Type B pancreatic cell (in vitro differentiated cells): ENCODE results near the gene SEPTIN6. TPM values are rescaled to one million over a fixed set of nuclear protein-coding genes. Genes with fewer than 3 reads are reported as not detected.
"Not testable (repeated sequence)": the region's sequence is repeated elsewhere in the genome, so short reads cannot be mapped to it uniquely, and the experiment has no call there.

Source experiments
- DNase-seq: peaks from one replicate; pipeline ENCODE4 v3.0.0; 2021; ENCODE audit warnings: mixed read lengths; ENCODE audit not compliant: unreplicated experiment; ENCODE audit errors: extremely low spot score
- H3K27ac Mint-ChIP-seq: 2 replicates; pipeline ENCODE4 v1.8.0; 2021; ENCODE audit warnings: mild to moderate bottlenecking, mixed read lengths
- H3K27me3 Mint-ChIP-seq: 2 replicates; pipeline ENCODE4 v1.8.0; 2021; ENCODE audit warnings: mixed read lengths
- H3K36me3 Mint-ChIP-seq: 2 replicates; pipeline ENCODE4 v1.8.0; 2021; ENCODE audit warnings: mixed read lengths
- H3K4me1 Mint-ChIP-seq: one replicate; pipeline ENCODE4 v1.8.0; 2021; ENCODE audit warnings: mixed read lengths; ENCODE audit not compliant: unreplicated experiment
- H3K4me3 Mint-ChIP-seq: 2 replicates; pipeline ENCODE4 v1.8.0; 2021; ENCODE audit warnings: mild to moderate bottlenecking, mixed read lengths
- H3K9me3 Mint-ChIP-seq: 2 replicates; pipeline ENCODE4 v1.8.0; 2021; ENCODE audit warnings: mixed read lengths
- total RNA-seq: library from RNA; stranded (reverse); gene quantifications from 2 replicates; pipeline ENCODE4 v1.2.1, GENCODE V29; 2021; ENCODE audit warnings: low replicate concordance
- TF ChIP-seq, protein P1 (sequence below): fragments of 200-600 bp; sonication (generic); conservative IDR thresholded peaks from 2 replicates; pipeline ENCODE4 v1.5.0; 2021; ENCODE audit warnings: antibody characterized with exemption, mild to moderate bottlenecking

SEPTIN6 gene
- total RNA-seq, 1 donor from 2014 or later: 70.2 TPM

DNA sequence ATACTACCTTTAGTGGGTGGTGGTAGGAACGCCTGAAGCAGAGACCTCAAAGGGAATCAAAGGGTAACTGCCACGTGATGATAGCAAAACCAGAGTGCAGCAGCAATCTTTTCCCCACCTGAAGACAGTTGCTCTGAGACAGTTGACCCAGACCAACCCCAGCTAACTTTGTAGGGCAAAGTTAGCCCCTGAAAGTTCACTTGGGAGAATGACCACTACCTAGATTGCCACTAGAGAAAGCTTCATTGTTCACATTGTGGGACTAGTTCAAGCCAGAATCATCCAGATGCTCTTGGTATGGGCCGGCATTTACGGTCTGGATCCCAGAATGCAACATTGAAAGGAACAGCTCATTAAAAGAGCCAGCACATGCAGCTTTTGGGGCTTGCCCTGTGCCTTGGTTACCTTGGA lies 4.1 kb downstream of the SEPTIN6 start:
- Mint-ChIP-seq H3K36me3 (no peaks in the 10 kb centered on the region), H3K4me3 (no peak overlapping the region), H3K27me3 (no peaks in the 10 kb centered on the region), H3K27ac (no peak overlapping the region), H3K4me1 (peaks cover 23% of the 10 kb centered on the region), H3K9me3 (no peaks in the 10 kb centered on the region)
- no peak for DNase-seq
- TF ChIP-seq, protein P1, sequence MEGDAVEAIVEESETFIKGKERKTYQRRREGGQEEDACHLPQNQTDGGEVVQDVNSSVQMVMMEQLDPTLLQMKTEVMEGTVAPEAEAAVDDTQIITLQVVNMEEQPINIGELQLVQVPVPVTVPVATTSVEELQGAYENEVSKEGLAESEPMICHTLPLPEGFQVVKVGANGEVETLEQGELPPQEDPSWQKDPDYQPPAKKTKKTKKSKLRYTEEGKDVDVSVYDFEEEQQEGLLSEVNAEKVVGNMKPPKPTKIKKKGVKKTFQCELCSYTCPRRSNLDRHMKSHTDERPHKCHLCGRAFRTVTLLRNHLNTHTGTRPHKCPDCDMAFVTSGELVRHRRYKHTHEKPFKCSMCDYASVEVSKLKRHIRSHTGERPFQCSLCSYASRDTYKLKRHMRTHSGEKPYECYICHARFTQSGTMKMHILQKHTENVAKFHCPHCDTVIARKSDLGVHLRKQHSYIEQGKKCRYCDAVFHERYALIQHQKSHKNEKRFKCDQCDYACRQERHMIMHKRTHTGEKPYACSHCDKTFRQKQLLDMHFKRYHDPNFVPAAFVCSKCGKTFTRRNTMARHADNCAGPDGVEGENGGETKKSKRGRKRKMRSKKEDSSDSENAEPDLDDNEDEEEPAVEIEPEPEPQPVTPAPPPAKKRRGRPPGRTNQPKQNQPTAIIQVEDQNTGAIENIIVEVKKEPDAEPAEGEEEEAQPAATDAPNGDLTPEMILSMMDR: no peak

DNA sequence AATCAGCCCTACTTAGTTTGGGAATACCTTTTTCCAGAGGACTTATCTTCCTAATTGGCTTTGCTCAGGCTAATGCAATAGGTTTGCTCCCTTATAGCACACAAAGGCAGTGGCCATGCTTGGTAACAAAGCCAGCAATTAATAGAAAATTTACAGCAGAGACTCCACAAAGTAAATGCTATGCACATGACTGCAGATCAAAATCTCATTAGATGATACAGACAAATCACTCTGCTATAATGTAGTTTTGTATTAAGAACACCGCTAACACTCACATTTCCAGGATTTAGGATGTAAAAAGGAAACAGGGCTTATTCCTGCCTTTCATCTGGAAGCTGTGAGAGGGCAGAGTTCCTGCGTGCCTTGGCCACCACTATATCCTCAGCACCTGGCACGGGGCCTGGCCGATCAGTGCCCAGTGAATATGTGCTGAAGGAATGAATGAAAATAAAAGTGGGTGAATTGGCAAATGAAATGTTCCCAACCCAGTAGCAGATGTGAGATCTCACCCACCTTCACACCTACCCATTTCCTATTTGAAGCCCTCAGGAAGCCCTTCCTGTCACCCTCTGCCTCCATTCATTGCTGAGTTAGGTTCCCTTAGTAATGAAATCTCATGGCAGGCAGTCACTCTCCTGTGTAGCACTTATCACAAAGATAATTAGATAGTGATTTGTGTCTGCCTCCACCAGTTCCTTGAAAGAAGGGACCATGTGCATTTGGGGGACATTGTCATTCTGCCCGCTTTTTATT lies 5.1 kb downstream of the SEPTIN6 start:
- no peak overlapping the region for H3K4me3 Mint-ChIP-seq
- no peaks in the 10 kb centered on the region for H3K27me3 Mint-ChIP-seq
- H3K4me1 Mint-ChIP-seq: peaks cover 23% of the 10 kb centered on the region
- no peaks in the 10 kb centered on the region for H3K9me3 Mint-ChIP-seq
- no peaks in the 10 kb centered on the region for H3K36me3 Mint-ChIP-seq
- no peak for DNase-seq
- no peak overlapping the region for H3K27ac Mint-ChIP-seq
- TF ChIP-seq, protein P1: no peak

DNA sequence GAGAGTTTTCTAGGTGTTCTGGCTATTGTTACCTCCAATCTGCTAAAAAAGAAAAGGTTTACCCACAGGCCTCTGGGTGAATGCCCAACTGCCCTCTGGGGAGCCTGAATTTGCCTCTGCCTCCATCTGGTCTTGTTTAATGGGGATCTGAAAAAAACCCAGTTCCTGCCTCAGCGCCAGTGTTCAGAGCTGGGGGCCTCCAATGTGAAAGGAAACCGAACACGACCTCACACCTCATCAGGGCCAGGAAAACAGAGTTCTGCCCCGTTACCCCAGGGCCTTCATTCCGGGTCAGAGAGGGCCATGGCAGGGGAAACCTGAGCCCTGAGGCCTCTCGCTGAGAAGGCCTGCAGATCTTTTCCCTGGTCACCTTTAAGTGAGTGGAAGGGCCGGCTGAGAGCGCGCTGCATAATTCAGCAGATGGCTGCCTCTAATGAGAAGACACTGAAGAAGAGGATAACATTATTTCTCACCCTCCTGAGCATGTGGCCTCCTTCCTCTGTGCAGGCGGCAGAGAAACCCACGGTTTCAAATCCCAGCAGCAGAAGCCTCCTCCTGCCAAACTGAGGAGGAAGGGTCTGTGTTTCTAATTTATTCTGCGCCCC lies 6.8 kb downstream of the SEPTIN6 start:
- no peaks in the 10 kb centered on the region for H3K27me3 Mint-ChIP-seq
- peak overlapping the region; percentile 73 for H3K27ac Mint-ChIP-seq
- H3K36me3 Mint-ChIP-seq: no peaks in the 10 kb centered on the region
- peak overlapping the region; percentile 59 for H3K4me3 Mint-ChIP-seq
- DNase-seq: no peak
- peaks cover 21% of the 10 kb centered on the region for H3K4me1 Mint-ChIP-seq
- TF ChIP-seq, protein P1: no peak
- no peaks in the 10 kb centered on the region for H3K9me3 Mint-ChIP-seq

DNA sequence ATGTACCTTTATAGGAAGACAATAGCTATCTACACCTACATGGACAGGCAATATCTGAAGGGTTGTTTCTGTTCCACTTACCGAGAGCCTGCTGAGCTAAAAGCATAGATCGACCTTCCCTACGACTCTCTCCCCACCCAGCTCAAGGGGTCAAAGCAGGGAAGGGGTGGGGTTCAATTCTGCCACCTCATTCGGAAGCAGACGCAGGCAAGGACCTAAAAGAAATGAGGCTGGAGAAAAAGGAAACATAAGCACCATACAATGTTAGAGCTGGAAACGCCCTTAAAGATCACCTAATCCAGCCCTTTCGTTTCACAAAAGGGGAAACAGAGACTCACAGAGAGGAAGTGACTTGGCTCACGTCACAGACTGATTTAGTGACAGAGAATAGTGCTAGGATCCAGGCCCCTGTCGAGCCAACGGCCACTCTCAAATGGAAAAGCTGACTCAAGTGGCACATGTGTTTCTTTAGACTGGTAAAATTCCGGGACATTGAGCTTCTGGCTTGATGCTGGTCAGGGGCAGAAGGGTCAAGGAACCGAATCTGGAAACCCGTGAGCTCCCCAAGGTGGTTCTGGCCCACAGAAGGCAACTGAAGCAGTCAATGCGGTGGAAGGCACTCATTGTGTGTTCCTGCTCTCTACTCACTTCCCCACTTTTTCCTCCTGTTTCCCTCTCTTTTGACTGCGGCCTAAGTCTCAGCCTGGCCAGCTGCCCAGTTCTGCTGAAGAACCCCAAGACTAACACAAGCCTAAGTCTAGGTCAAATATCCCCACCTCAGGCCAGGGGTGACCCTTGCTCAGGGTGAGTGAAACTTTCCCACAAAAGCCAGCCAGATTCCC lies 7.5 kb downstream of the SEPTIN6 start:
- H3K9me3 Mint-ChIP-seq: no peaks in the 10 kb centered on the region
- H3K36me3 Mint-ChIP-seq: no peaks in the 10 kb centered on the region
- H3K4me3 Mint-ChIP-seq: peak overlapping the region; percentile 28
- H3K4me1 Mint-ChIP-seq: peaks cover 19% of the 10 kb centered on the region
- no peak for DNase-seq
- TF ChIP-seq, protein P1: no peak
- H3K27me3 Mint-ChIP-seq: no peaks in the 10 kb centered on the region
- H3K27ac Mint-ChIP-seq: peak overlapping the region; percentile 73

DNA sequence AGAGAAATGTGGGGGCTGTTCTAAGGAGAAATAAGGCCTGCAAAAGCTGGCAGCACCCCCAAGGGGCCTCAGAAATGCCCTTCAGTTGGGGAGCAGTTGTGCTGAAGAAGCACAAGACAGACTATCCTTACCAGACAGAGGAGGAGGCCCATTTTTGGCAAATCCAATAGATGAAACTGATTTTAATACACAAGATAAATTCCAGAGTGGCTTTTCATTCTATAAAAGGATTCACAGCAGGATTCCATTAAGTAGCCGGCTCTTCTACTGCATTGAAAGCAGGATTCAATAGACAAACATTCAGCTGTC lies 8.1 kb downstream of the SEPTIN6 start:
- H3K4me3 Mint-ChIP-seq: peak overlapping the region; percentile 28
- peaks cover 19% of the 10 kb centered on the region for H3K4me1 Mint-ChIP-seq
- no peak overlapping the region for H3K27ac Mint-ChIP-seq
- no peak for DNase-seq
- TF ChIP-seq, protein P1: no peak
- no peaks in the 10 kb centered on the region for H3K9me3 Mint-ChIP-seq
- H3K27me3 Mint-ChIP-seq: no peaks in the 10 kb centered on the region
- H3K36me3 Mint-ChIP-seq: no peaks in the 10 kb centered on the region

DNA sequence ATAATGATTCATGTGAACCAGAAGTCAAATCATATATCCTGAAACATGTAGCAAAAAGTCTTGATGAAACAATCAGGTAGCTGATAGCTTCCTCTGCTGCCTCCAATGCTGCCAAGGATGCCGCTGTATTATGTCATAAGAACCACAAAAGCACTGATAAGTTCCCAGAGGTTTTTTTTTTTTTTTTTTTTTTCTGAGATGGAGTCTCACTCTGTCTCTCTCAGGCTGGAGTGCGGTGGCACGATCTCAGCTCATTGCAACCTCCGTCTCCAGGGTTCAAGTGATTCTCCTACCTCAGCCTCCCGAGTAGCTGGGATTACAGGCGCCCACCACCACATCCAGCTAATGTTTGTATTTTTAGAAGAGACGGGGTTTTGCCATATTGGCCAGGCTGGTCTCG lies 8.7 kb downstream of the SEPTIN6 start:
- H3K4me1 Mint-ChIP-seq: peaks cover 19% of the 10 kb centered on the region
- H3K4me3 Mint-ChIP-seq, H3K9me3 Mint-ChIP-seq, H3K27ac Mint-ChIP-seq, DNase-seq, H3K36me3 Mint-ChIP-seq, H3K27me3 Mint-ChIP-seq: not testable (repeated sequence)
